ENCODE results near the gene CYP2C8. TPM values are rescaled to one million over a fixed set of nuclear protein-coding genes. Genes with fewer than 3 reads are reported as not detected.

The CYP2C8 gene
- total and polyA plus RNA-seq, 8 donors = 1.1 to 5.8 (median 2.7) TPM; not detected in 2

- no peak for TF ChIP-seq POLR2AphosphoS5 (IDR thresholded peaks at IDR 0.05)
- TF ChIP-seq EP300 (IDR thresholded peaks at IDR 0.05) = no peak
- TF ChIP-seq POLR2A (IDR thresholded peaks at IDR 0.05) = no peak
- TF ChIP-seq CTCF (IDR thresholded peaks at IDR 0.05) = no peak
- no peak overlapping the region for H3K4me3 ChIP-seq
- intact Hi-C loops (cut with DNase I; ENCODE audit: low total_unique reads) = no loop called here
- DNase-seq = no peak
- peaks cover 0 to 5% (median 2%) of the 10 kb centered on the region in 4 donors for H3K9me3 ChIP-seq
- peaks cover 0 to 11% (median 4%) of the 10 kb centered on the region in 4 donors for H3K4me1 ChIP-seq
- no peaks in the 10 kb centered on the region for H3K36me3 ChIP-seq
- no peak overlapping the region for H3K27ac ChIP-seq
- H3K27me3 ChIP-seq = no peaks in the 10 kb centered on the region
Measured at GRCh38 chr10:95031656-95032055, 37.6 kb downstream of the CYP2C8 start.

GRCh38 chr10:95026461-95026860 lies 42.8 kb downstream of the CYP2C8 start:
- no peak for TF ChIP-seq POLR2A (IDR thresholded peaks at IDR 0.05)
- no peak for TF ChIP-seq EP300 (IDR thresholded peaks at IDR 0.05)
- no peak for TF ChIP-seq POLR2AphosphoS5 (IDR thresholded peaks at IDR 0.05)
- TF ChIP-seq CTCF (IDR thresholded peaks at IDR 0.05) = no peak
- Histone ChIP-seq H3K27me3 (no peaks in the 10 kb centered on the region), H3K36me3 (no peaks in the 10 kb centered on the region), H3K4me1 (no peaks in the 10 kb centered on the region), H3K4me3 (no peak overlapping the region), H3K27ac (no peak overlapping the region), H3K9me3 (peaks cover 0 to 5% (median under 1%) of the 10 kb centered on the region in 4 donors)
- intact Hi-C loops (cut with DNase I; ENCODE audit: low total_unique reads) = no loop called here
- DNase-seq = no peak
- 60 to 90% (median 74%) methylated on average over 1 to 2 of the region's 2 CpGs for WGBS, 5 donors

- H3K4me3 ChIP-seq = no peak overlapping the region
- no peak overlapping the region for H3K27ac ChIP-seq
- 69 to 83% (median 79%) methylated on average over 6 of the region's 6 CpGs for WGBS, 5 donors
- DNase-seq = no peak
- H3K36me3 ChIP-seq = no peaks in the 10 kb centered on the region
- H3K4me1 ChIP-seq = no peaks in the 10 kb centered on the region
- intact Hi-C loops (cut with DNase I; ENCODE audit: low total_unique reads) = no loop called here
- no peaks in the 10 kb centered on the region for H3K27me3 ChIP-seq
- peaks cover 0 to 3% (median under 1%) of the 10 kb centered on the region in 4 donors for H3K9me3 ChIP-seq
- TF ChIP-seq POLR2A (IDR thresholded peaks at IDR 0.05) = no peak
- no peak for TF ChIP-seq EP300 (IDR thresholded peaks at IDR 0.05)
- TF ChIP-seq CTCF (IDR thresholded peaks at IDR 0.05) = no peak
- no peak for TF ChIP-seq POLR2AphosphoS5 (IDR thresholded peaks at IDR 0.05)
Measured at GRCh38 chr10:94997741-94998174, 71.5 kb downstream of the CYP2C8 start.

- no peak for DNase-seq
Measured at GRCh38 chr10:94992811-94993210, 76.5 kb downstream of the CYP2C8 start.

More at GRCh38 chr10:94992811-94993210, 76.5 kb downstream of the CYP2C8 start:
- H3K4me3 ChIP-seq = no peak overlapping the region
- H3K27ac ChIP-seq = no peak overlapping the region
- WGBS, 5 donors = 73 to 85% (median 80%) methylated on average over 4 of the region's 4 CpGs
- no peaks in the 10 kb centered on the region for H3K4me1 ChIP-seq
- H3K27me3 ChIP-seq = no peaks in the 10 kb centered on the region
- no peak for TF ChIP-seq POLR2A (IDR thresholded peaks at IDR 0.05)
- TF ChIP-seq POLR2AphosphoS5 (IDR thresholded peaks at IDR 0.05) = no peak
- no peak for TF ChIP-seq EP300 (IDR thresholded peaks at IDR 0.05)
- no peak for TF ChIP-seq CTCF (IDR thresholded peaks at IDR 0.05)
- H3K9me3 ChIP-seq = peaks cover 0 to 36% (median 23%) of the 10 kb centered on the region in 4 donors
- H3K36me3 ChIP-seq = no peaks in the 10 kb centered on the region
- intact Hi-C loops (cut with DNase I; ENCODE audit: low total_unique reads) = no loop called here
